HepG2 (cell line): ENCODE measurements around the gene C5.

Source experiments
- CBFB ChIP-seq: sonication (generic); formaldehyde crosslinking; IDR thresholded peaks from 2 replicates; pipeline ENCODE4 v1.4.0; 2020; ENCODE audit warnings: missing genetic modification reagents
- CTCF ChIP-seq: sonication (generic); formaldehyde crosslinking; IDR thresholded peaks from 2 replicates; pipeline ENCODE4 v1.5.0; 2020; ENCODE audit warnings: mild to moderate bottlenecking, missing genetic modification reagents, moderate library complexity
- FOXM1 ChIP-seq: sonication (generic); formaldehyde crosslinking; IDR thresholded peaks from 2 replicates; pipeline ENCODE4 v1.5.0; 2020; ENCODE audit warnings: missing genetic modification reagents
- FOXP1 ChIP-seq, 2 experiments: fragments of 450-650 bp in 1 of 2; IDR thresholded peaks; 2 replicates each; pipeline ENCODE4 v1.6.1; 2017 to 2018; ENCODE audit warnings: antibody characterized with exemption in 1 of 2
- IRF2 ChIP-seq: IDR thresholded peaks from 2 replicates; pipeline ENCODE4 v1.6.1; 2018; ENCODE audit warnings: missing genetic modification reagents, missing compliant biosample characterization
- IRF9 ChIP-seq: sonication (generic); formaldehyde crosslinking; IDR thresholded peaks from 2 replicates; pipeline ENCODE4 v1.8.0; 2022; ENCODE audit warnings: missing genetic modification reagents, mild to moderate bottlenecking, borderline replicate concordance
- ISL2 ChIP-seq: sonication (generic); formaldehyde crosslinking; IDR thresholded peaks from 2 replicates; pipeline ENCODE4 v1.5.0; 2020; ENCODE audit warnings: missing genetic modification reagents
- JUN ChIP-seq: sonication (generic); formaldehyde crosslinking; IDR thresholded peaks from 2 replicates; pipeline ENCODE4 v1.4.0; 2020; ENCODE audit warnings: mild to moderate bottlenecking, missing genetic modification reagents
- POLR2A ChIP-seq, 2 experiments: IDR thresholded peaks; 2 replicates each; pipeline ENCODE4 v1.6.1; 2011; ENCODE audit warnings: low read depth in 2 of 2, low read length in 2 of 2, mild to moderate bottlenecking in 1 of 2, moderate library complexity in 1 of 2; ENCODE audit not compliant: insufficient read depth in 1 of 2
- RXRA ChIP-seq: sonication (generic); formaldehyde crosslinking; IDR thresholded peaks from 2 replicates; pipeline ENCODE4 v1.5.1; 2020; ENCODE audit warnings: missing genetic modification reagents
- SYNCRIP ChIP-seq: fragments of 200-400 bp; formaldehyde crosslinking; IDR thresholded peaks from 2 replicates; pipeline ENCODE4 v1.6.1; 2018; ENCODE audit warnings: mild to moderate bottlenecking, low read depth, low read length; ENCODE audit not compliant: insufficient read depth

GRCh38 chr9:120925535-120926396 is 124.3 kb downstream of the C5 start:
- TF ChIP-seq FOXM1 (no peak), CBFB (no peak), CTCF (no peak), JUN (CRISPR knock-in tag) (no peak), POLR2A (IDR thresholded peaks at IDR 0.05; ENCODE audit: insufficient read depth in 1 of 2, low read depth in 2 of 2, low read length in 2 of 2) (no peak), RXRA (CRISPR knock-in tag) (no peak), FOXP1 (IDR thresholded peaks at IDR 0.05) (no peak), FOXP1 (CRISPR knock-in tag; IDR thresholded peaks at IDR 0.05) (no peak), IRF2 (CRISPR knock-in tag) (no peak), ISL2 (CRISPR knock-in tag) (no peak), IRF9 (CRISPR knock-in tag) (no peak), SYNCRIP (no peak)
